Aorta (tissue), 5 donors: ENCODE measurements around the gene SYNJ2. TPM values are rescaled to one million over a fixed set of nuclear protein-coding genes. Genes with fewer than 3 reads are reported as not detected.
A peak's percentile ranks its signal among the peaks of the same experiment; 100 is the strongest.

Experiments
- ATAC-seq: fragments of 200-7000 bp; cut with Tn5 transposase; one replicate; pipeline ENCODE4 v1.9.1; 2022; ENCODE audit warnings: moderate library complexity; ENCODE audit not compliant: low FRiP score
- DNase-seq, 2 donors: peaks; one replicate each; pipeline ENCODE4 v3.0.0-alpha.2; 2020
- H3K27ac ChIP-seq, 2 donors: one replicate each; pipeline ENCODE4 v1.5.1; 2013; ENCODE audit warnings: low read length in 2 of 2, mild to moderate bottlenecking in 2 of 2, moderate library complexity in 2 of 2, control low read depth in 1 of 2, inconsistent platforms in 1 of 2, low read depth in 1 of 2
- H3K27me3 ChIP-seq, 2 donors: one replicate each; pipeline ENCODE4 v1.6.1; 2013; ENCODE audit warnings: control low read depth in 1 of 2, low read length in 1 of 2, mild to moderate bottlenecking in 1 of 2, moderate library complexity in 1 of 2; ENCODE audit not compliant: insufficient read depth in 2 of 2, control insufficient read depth in 1 of 2
- H3K36me3 ChIP-seq, 2 donors: one replicate each; pipeline ENCODE4 v1.6.1; 2013; ENCODE audit warnings: control low read depth in 1 of 2, low read length in 1 of 2, mild to moderate bottlenecking in 1 of 2; ENCODE audit not compliant: insufficient read depth in 2 of 2, control insufficient read depth in 1 of 2
- H3K4me1 ChIP-seq, 2 donors: one replicate each; pipeline ENCODE4 v1.6.1; 2013; ENCODE audit warnings: low read length in 2 of 2, control low read depth in 1 of 2, mild to moderate bottlenecking in 1 of 2, moderate library complexity in 1 of 2; ENCODE audit not compliant: insufficient read depth in 2 of 2, control insufficient read depth in 1 of 2
- H3K4me3 ChIP-seq, 2 donors: one replicate each; pipeline ENCODE4 v1.5.1; 2013; ENCODE audit warnings: low read length in 2 of 2, control low read depth in 1 of 2, mild to moderate bottlenecking in 1 of 2
- H3K9me3 ChIP-seq: one replicate; pipeline ENCODE4 v1.6.1; 2013; ENCODE audit warnings: mild to moderate bottlenecking, low read length; ENCODE audit not compliant: control insufficient read depth
- WGBS, 2 donors: extraction: QIAGEN DNeasy Blood & Tissue Kit; methylation state at CpG; one replicate each; pipeline ENCODE4 v1.1.7; 2013; 5-methylcytosine and 5-hydroxymethylcytosine counted together
- intact Hi-C, 2 donors: fragments of 100-400 bp; cut with DNase I; formaldehyde crosslinking; loops; one replicate each; pipeline versions ENCODE4 v1.14.2 to v1.15.0; 2022
- polyA plus RNA-seq, 2 donors: library from polyadenylated mRNA; stranded (reverse); fragments of 200-250 nt; gene quantifications; one replicate each; pipeline ENCODE4 v1.2.3, GENCODE V29; 2013
- total RNA-seq, 2 donors: library from RNA; stranded (reverse); fragmentation: NEBNext Ultra II Directional; extraction: Animal tissue kit (Norgen Biotek cat#: 25700); gene quantifications; one replicate each; pipeline ENCODE4 v1.2.1, GENCODE V29; 2021
- donor health status: healthy with polysubstance abuse.
- donor health status: Bipolar disorder and iron deficiency.
- donor health status: DM: no; HTN: no; CAD: no.
- donor health status: DM: no; HTN: no; CAD: no.
- donor health status: DM: yes; HTN: yes; CAD: no.

SYNJ2 gene
- total and polyA plus RNA-seq, 4 donors: 8.6 to 38.7 (median 22.4) TPM

GRCh38 chr6:158041370-158041769, 59.7 kb downstream of the SYNJ2 start:
- H3K27ac ChIP-seq: peak overlapping the region; percentile 78 to 99
- H3K4me3 ChIP-seq: no peak overlapping the region
- no peaks in the 10 kb centered on the region for H3K36me3 ChIP-seq
- DNase-seq (peak in 1 of 2 donors; percentile 47), ATAC-seq (no peak)
- 33 to 37% methylated on average over 4 of the region's 4 CpGs for WGBS, 2 donors
- H3K4me1 ChIP-seq: peaks cover 2 to 10% of the 10 kb centered on the region in 2 donors
- no peaks in the 10 kb centered on the region for H3K9me3 ChIP-seq
- no peaks in the 10 kb centered on the region for H3K27me3 ChIP-seq
- intact Hi-C loops: loop anchor here in 1 of 2 donors (5.0 kb wide), 1 partner anchor 39 kb away; no protein-coding TSS in a partner anchor

- Histone ChIP-seq H3K4me1 (peaks cover 2 to 10% of the 10 kb centered on the region in 2 donors), H3K27ac (peak overlapping the region; percentile 78 to 99), H3K9me3 (no peaks in the 10 kb centered on the region), H3K4me3 (no peak overlapping the region), H3K27me3 (no peaks in the 10 kb centered on the region), H3K36me3 (no peaks in the 10 kb centered on the region)
- intact Hi-C loops: loop anchor here (2.0 to 5.0 kb wide), 2 partner anchors 19 to 39 kb away; no protein-coding TSS in a partner anchor
- 81% methylated on average over 12 of the region's 12 CpGs for WGBS, 2 donors
- ATAC-seq (no peak), DNase-seq (peak in 1 of 2 donors; percentile 62)
Observed at GRCh38 chr6:158041788-158042187, 60.1 kb downstream of the SYNJ2 start.

- no peaks in the 10 kb centered on the region for H3K36me3 ChIP-seq
- DNase-seq: peak; percentile 83 to 88
- H3K27me3 ChIP-seq: no peaks in the 10 kb centered on the region
- H3K9me3 ChIP-seq: no peaks in the 10 kb centered on the region
- no peak overlapping the region for H3K4me3 ChIP-seq
- intact Hi-C loops: loop anchor here (2.0 to 5.0 kb wide), 2 partner anchors 18 to 40 kb away; no protein-coding TSS in a partner anchor
- ATAC-seq: peak; percentile 58
- 7 to 12% methylated on average over 16 of the region's 16 CpGs for WGBS, 2 donors
- H3K27ac ChIP-seq: peak overlapping the region; percentile 96 to 99
- peaks cover 2 to 10% of the 10 kb centered on the region in 2 donors for H3K4me1 ChIP-seq
Observed at GRCh38 chr6:158042245-158042798, 60.7 kb downstream of the SYNJ2 start.

GRCh38 chr6:158043008-158043407, 61.3 kb downstream of the SYNJ2 start:
- no peaks in the 10 kb centered on the region for H3K27me3 ChIP-seq
- H3K4me3 ChIP-seq: no peak overlapping the region

GRCh38 chr6:158043586-158044524, 62.2 kb downstream of the SYNJ2 start:
- Histone ChIP-seq H3K9me3 (no peaks in the 10 kb centered on the region), H3K36me3 (no peaks in the 10 kb centered on the region), H3K4me3 (no peak overlapping the region), H3K4me1 (peaks cover 2 to 10% of the 10 kb centered on the region in 2 donors), H3K27me3 (no peaks in the 10 kb centered on the region), H3K27ac (peak overlapping the region; percentile 96 to 99)
- ATAC-seq: peak; percentile 68
- WGBS, 2 donors: 12 to 17% methylated on average over 31 of the region's 31 CpGs
- peak in 1 of 2 donors; percentile 91 for DNase-seq
- intact Hi-C loops: loop anchor here (2.0 to 5.0 kb wide), 2 partner anchors 17 to 42 kb away; no protein-coding TSS in a partner anchor

More at GRCh38 chr6:158043008-158043407, 61.3 kb downstream of the SYNJ2 start:
- H3K27ac ChIP-seq: peak overlapping the region; percentile 96 to 99
- ATAC-seq: no peak
- H3K9me3 ChIP-seq: no peaks in the 10 kb centered on the region
- H3K4me1 ChIP-seq: peaks cover 2 to 10% of the 10 kb centered on the region in 2 donors
- intact Hi-C loops: loop anchor here (2.0 to 5.0 kb wide), 2 partner anchors 18 to 41 kb away; no protein-coding TSS in a partner anchor
- H3K36me3 ChIP-seq: no peaks in the 10 kb centered on the region
- peak; percentile 36 to 70 for DNase-seq
- WGBS, 2 donors: 79 to 80% methylated on average over 20 of the region's 20 CpGs

- peaks cover 2 to 10% of the 10 kb centered on the region in 2 donors for H3K4me1 ChIP-seq
- H3K9me3 ChIP-seq: no peaks in the 10 kb centered on the region
- no peak overlapping the region for H3K4me3 ChIP-seq
- no peak for ATAC-seq
- H3K27ac ChIP-seq: peak overlapping the region in 1 of 2 donors; percentile 99
- DNase-seq: no peak
- WGBS, 2 donors: 47 to 55% methylated on average over 6 of the region's 6 CpGs
- H3K27me3 ChIP-seq: no peaks in the 10 kb centered on the region
- intact Hi-C loops: loop anchor here in 1 of 2 donors (5.0 kb wide), 1 partner anchor 42 kb away; no protein-coding TSS in a partner anchor
- H3K36me3 ChIP-seq: no peaks in the 10 kb centered on the region
Observed at GRCh38 chr6:158044525-158044888, 62.8 kb downstream of the SYNJ2 start.

- Histone ChIP-seq H3K36me3 (no peaks in the 10 kb centered on the region), H3K4me1 (peaks cover 0 to 4% of the 10 kb centered on the region in 2 donors), H3K9me3 (no peaks in the 10 kb centered on the region), H3K27me3 (no peaks in the 10 kb centered on the region), H3K4me3 (no peak overlapping the region), H3K27ac (peak overlapping the region in 1 of 2 donors; percentile 70)
- DNase-seq: peak in 1 of 2 donors; percentile 29
- no peak for ATAC-seq
- intact Hi-C loops: no loop called here
- WGBS, 2 donors: 56 to 65% methylated on average over 20 of the region's 20 CpGs
Observed at GRCh38 chr6:158046201-158047126, 64.8 kb downstream of the SYNJ2 start.

GRCh38 chr6:158047127-158047518, 65.5 kb downstream of the SYNJ2 start:
- peaks cover 0 to 4% of the 10 kb centered on the region in 2 donors for H3K4me1 ChIP-seq
- intact Hi-C loops: no loop called here
- DNase-seq (peak; percentile 47 to 78), ATAC-seq (no peak)
- WGBS, 2 donors: 17 to 27% methylated on average over 10 of the region's 10 CpGs
- no peaks in the 10 kb centered on the region for H3K27me3 ChIP-seq
- no peaks in the 10 kb centered on the region for H3K36me3 ChIP-seq
- H3K9me3 ChIP-seq: no peaks in the 10 kb centered on the region
- H3K27ac ChIP-seq: peak overlapping the region in 1 of 2 donors; percentile 70
- H3K4me3 ChIP-seq: no peak overlapping the region
